Vagina (tissue), 2 donors: ENCODE results near the gene ANKRD16.

Experiments
- POLR2A ChIP-seq, 2 donors: fragments of 450-650 bp; IDR thresholded peaks; one replicate each; pipeline ENCODE4 v1.6.1; 2017; ENCODE audit warnings: antibody characterized with exemption in 2 of 2, mild to moderate bottlenecking in 2 of 2, moderate library complexity in 2 of 2
- POLR2AphosphoS5 ChIP-seq, 2 donors: sonication (generic); formaldehyde crosslinking; IDR thresholded peaks; one replicate each; pipeline ENCODE4 v1.9.0; 2017; ENCODE audit warnings: antibody characterized with exemption in 2 of 2, mild to moderate bottlenecking in 2 of 2, low read depth in 1 of 2; ENCODE audit not compliant: insufficient read depth in 1 of 2

GRCh38 chr10:5894873-5895272, 5.2 kb upstream of the ANKRD16 start:
- TF ChIP-seq POLR2A (IDR thresholded peaks at IDR 0.05) (no peak), POLR2AphosphoS5 (IDR thresholded peaks at IDR 0.05; ENCODE audit: insufficient read depth in 1 of 2, low read depth in 1 of 2) (no peak)
